Muscle layer of colon (tissue), 2 donors: ENCODE data around the gene ELL2.
A peak's percentile ranks its signal among the peaks of the same experiment; 100 is the strongest.
"Not testable (repeated sequence)": the region's sequence is repeated elsewhere in the genome, so short reads cannot be mapped to it uniquely, and the experiment has no call there.

Experiments used
- H3K27ac ChIP-seq: one replicate; pipeline ENCODE4 v1.7.0; 2013; ENCODE audit warnings: low read depth, mild to moderate bottlenecking, low read length, moderate library complexity
- H3K27me3 ChIP-seq, 2 donors: one replicate each; pipeline ENCODE4 v1.7.0; 2013; ENCODE audit warnings: low read length in 2 of 2, mild to moderate bottlenecking in 2 of 2; ENCODE audit not compliant: insufficient read depth in 2 of 2, control insufficient read depth in 1 of 2
- H3K36me3 ChIP-seq: one replicate; pipeline ENCODE4 v1.7.0; 2013; ENCODE audit warnings: mild to moderate bottlenecking, low read length; ENCODE audit not compliant: insufficient read depth
- H3K4me1 ChIP-seq: one replicate; pipeline ENCODE4 v1.7.0; 2013; ENCODE audit warnings: mild to moderate bottlenecking, low read length; ENCODE audit not compliant: insufficient read depth
- H3K4me3 ChIP-seq, 2 donors: one replicate each; pipeline ENCODE4 v1.7.0; 2013; ENCODE audit warnings: low read length in 2 of 2, low read depth in 1 of 2, mild to moderate bottlenecking in 1 of 2, moderate library complexity in 1 of 2
- H3K9ac ChIP-seq: one replicate; pipeline ENCODE4 v1.7.0; 2013; ENCODE audit warnings: low read length
- H3K9me3 ChIP-seq: one replicate; pipeline ENCODE4 v1.7.0; 2013; ENCODE audit warnings: mild to moderate bottlenecking, low read length
- donor health status: abdominal sarcoma.
- donor health status: Adenocarcinoma of cecum.

ELL2 gene

GRCh38 chr5:95858661-95859595 is 102.7 kb downstream of the ELL2 start:
- Histone ChIP-seq H3K27ac (no peak overlapping the region), H3K27me3 (no peaks in the 10 kb centered on the region), H3K9me3 (no peaks in the 10 kb centered on the region), H3K4me1 (no peaks in the 10 kb centered on the region), H3K36me3 (no peaks in the 10 kb centered on the region), H3K4me3 (peak overlapping the region in 1 of 2 donors; percentile 30), H3K9ac (no peak overlapping the region)

DNA sequence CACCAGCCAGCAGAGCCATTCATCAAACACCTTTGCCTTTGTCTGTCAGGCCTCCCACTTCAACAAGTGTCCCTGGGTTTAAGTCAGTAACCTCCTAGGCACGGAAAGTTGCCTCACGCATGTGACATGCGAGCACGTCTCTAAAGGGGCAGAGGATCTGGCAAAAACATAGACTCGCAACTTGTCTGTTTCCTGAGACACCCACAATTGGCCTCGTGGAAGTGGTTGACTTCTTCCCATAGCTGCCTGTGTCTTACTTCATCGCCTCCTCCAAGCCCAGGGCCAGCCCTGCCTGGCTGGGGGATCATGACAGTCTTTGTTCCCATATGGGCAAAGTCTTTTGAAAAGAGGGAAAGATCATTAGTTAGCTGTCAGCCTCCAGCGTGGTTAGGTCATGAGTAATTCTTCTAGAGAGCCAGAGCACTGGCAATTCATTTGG is 103.6 kb downstream of the ELL2 start:
- H3K4me3 ChIP-seq, result no peak overlapping the region
- no peaks in the 10 kb centered on the region for H3K27me3 ChIP-seq
- peak overlapping the region; percentile 22 for H3K27ac ChIP-seq
- no peak overlapping the region for H3K9ac ChIP-seq
- H3K9me3 ChIP-seq, result no peaks in the 10 kb centered on the region
- no peaks in the 10 kb centered on the region for H3K36me3 ChIP-seq
- no peaks in the 10 kb centered on the region for H3K4me1 ChIP-seq

DNA sequence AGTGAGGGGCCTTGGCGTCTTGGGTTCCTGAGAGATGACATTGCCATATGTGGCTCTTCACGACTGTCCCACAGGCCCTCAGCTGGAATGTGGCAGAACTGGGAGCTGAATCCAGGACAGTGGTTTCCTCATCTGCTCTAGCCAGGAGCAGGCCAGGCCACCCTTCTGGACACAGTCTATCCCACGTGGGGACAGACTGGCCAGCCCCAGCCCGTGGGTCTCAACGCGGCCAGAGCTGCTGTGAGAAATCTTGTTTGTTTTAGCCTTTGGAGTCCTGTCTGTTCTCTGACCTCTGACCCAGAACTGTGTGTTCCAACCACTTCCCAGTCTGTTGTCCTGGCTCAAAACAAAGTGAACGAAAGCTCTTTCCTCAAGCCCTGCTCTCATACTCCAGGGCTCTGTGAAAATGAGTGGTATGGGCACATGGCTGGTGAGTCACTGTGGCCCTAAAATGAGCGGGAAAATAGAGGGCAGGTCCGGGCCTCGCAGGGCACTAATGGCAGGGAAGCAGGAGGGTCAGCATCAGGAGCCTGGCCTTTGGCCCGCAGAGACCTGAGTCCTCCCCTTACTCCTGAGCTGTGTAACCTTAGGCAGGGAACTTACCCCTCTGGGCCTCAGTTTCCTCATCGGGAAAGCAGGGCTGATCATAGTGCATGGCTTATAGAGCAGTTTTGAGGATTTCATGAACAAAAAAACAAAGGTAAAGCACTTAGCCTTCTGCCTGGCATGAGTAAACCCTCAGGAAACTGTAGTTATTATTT is 104.3 kb downstream of the ELL2 start:
- Histone ChIP-seq H3K9ac (no peak overlapping the region), H3K4me1 (no peaks in the 10 kb centered on the region), H3K27me3 (no peaks in the 10 kb centered on the region), H3K36me3 (no peaks in the 10 kb centered on the region), H3K4me3 (no peak overlapping the region), H3K9me3 (no peaks in the 10 kb centered on the region), H3K27ac (peak overlapping the region; percentile 22)

DNA sequence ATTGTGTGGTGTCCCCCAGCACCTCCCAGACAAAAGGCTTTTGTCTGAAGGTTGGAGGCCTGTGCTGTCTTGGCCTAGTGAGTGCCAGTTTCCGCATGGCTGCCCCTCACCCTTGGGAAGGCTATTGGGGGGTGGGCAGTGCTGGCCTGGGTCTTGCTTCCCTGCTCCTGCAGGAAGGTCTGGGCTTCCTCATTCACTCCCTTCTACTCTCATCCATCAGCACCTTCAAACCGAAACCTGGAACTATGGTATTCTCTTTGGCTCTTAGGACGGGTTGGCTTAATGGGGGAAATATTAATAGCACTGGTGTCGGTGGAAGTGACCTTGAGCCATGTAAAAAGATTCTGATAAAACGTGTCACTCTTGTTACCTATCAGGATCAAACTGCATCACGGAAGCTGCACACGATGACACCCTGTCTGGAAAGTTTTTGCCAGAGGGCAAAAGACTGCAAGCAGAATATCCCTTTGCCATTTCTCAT is 105.1 kb downstream of the ELL2 start:
- no peak overlapping the region for H3K27ac ChIP-seq
- H3K9me3 ChIP-seq, result no peaks in the 10 kb centered on the region
- no peaks in the 10 kb centered on the region for H3K36me3 ChIP-seq
- no peaks in the 10 kb centered on the region for H3K27me3 ChIP-seq
- H3K4me3 ChIP-seq, result no peak overlapping the region
- H3K4me1 ChIP-seq, result no peaks in the 10 kb centered on the region
- H3K9ac ChIP-seq, result no peak overlapping the region

- H3K4me3 ChIP-seq, result no peak overlapping the region
- H3K27me3 ChIP-seq, result no peaks in the 10 kb centered on the region
- no peaks in the 10 kb centered on the region for H3K36me3 ChIP-seq
- no peaks in the 10 kb centered on the region for H3K9me3 ChIP-seq
- H3K9ac ChIP-seq, result no peak overlapping the region
- H3K4me1 ChIP-seq, result no peaks in the 10 kb centered on the region
- no peak overlapping the region for H3K27ac ChIP-seq
These were observed 108.2 kb downstream of the ELL2 start for GRCh38 chr5:95853490-95853889.

DNA sequence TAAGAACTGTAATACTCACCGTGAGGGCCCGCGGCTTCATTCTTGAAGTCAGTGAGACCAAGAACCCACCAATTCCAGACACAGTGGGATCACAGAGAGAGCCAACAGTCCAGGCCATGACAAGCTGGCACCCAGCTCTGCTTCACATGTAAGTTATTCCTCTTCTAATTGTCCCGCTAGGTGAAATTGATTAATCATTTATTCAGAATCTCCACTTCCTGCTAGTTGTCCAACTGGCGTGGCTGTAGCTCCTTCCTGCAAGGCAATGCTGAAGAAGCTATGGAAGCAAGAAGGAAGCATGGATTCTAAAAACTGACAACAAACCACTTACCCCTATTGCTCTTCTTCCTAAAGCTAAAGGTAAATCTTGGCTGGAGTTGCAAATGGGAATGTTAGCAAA is 109.1 kb downstream of the ELL2 start:
- no peaks in the 10 kb centered on the region for H3K4me1 ChIP-seq
- no peaks in the 10 kb centered on the region for H3K9me3 ChIP-seq
- H3K4me3 ChIP-seq, result no peak overlapping the region
- no peaks in the 10 kb centered on the region for H3K27me3 ChIP-seq
- H3K36me3 ChIP-seq, result no peaks in the 10 kb centered on the region
- no peak overlapping the region for H3K27ac ChIP-seq
- no peak overlapping the region for H3K9ac ChIP-seq

DNA sequence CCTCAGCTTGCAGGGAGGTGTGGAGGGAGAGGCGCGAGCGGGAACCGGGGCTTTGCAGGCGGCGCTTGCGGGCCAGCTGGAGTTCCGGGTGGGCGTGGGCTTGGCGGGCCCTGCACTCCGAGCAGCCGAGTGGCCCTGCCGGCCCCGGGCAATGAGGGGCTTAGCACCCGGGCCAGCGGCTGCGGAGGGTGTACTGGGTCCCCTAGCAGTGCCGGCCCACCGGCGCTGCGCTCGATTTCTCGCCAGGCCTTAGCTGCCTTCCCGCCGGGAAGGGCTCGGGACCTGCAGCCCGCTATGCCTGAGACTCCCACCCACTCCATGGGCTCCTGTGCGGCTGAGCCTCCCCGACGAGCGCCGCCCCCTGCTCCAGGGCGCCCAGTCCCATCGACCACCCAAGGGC is 110.5 kb downstream of the ELL2 start:
- H3K36me3 ChIP-seq, H3K9ac ChIP-seq, H3K27ac ChIP-seq, H3K9me3 ChIP-seq, H3K4me3 ChIP-seq, H3K27me3 ChIP-seq, H3K4me1 ChIP-seq: not testable (repeated sequence)

DNA sequence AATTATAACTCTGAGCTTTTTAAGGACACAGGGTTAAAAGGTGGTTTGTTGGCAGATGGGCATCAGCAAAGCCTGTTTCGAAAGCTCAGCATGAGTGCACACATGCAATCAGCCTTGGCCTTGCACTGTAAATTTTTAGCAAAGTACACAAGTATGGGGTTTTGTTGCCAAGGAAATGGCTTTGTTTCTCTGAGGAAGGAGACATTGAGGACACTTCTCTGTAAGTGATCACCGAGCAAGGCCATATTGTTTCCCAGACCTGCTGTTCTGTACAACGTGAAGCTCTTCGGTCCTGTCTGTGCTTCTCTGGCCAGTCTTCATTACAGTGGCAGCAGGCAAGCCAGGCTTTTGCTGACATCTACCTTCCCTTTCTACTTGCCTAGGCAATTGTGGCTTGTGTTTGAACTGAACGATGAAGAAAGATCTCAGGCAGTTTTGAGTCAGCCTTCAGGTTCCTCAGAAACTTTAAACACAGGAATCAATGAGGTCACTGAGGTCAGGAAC is 111.2 kb downstream of the ELL2 start:
- no peaks in the 10 kb centered on the region for H3K36me3 ChIP-seq
- no peak overlapping the region for H3K9ac ChIP-seq
- H3K4me1 ChIP-seq, result no peaks in the 10 kb centered on the region
- no peak overlapping the region for H3K27ac ChIP-seq
- H3K9me3 ChIP-seq, result no peaks in the 10 kb centered on the region
- no peaks in the 10 kb centered on the region for H3K27me3 ChIP-seq
- no peak overlapping the region for H3K4me3 ChIP-seq

DNA sequence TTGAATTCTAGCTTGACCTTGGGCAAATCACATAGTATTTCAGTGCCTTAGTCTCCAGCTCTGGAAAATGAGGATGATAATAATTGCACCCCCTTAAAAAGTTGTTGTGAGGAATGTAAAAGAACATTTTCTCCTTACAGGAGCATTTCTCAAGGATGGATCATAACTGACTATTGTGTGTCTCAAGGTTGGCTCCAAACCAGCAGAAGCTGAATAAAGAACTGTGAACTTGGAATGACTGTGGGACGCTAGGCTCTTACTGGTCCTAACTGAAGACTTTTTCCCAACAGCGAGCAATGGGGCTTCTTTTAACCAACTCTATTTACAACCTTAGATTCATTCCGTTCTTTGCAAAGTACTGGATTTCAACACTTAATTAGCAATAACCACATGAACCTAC is 113.0 kb downstream of the ELL2 start:
- Histone ChIP-seq H3K4me1 (no peaks in the 10 kb centered on the region), H3K27me3 (no peaks in the 10 kb centered on the region), H3K4me3 (no peak overlapping the region), H3K36me3 (no peaks in the 10 kb centered on the region), H3K27ac (no peak overlapping the region), H3K9ac (no peak overlapping the region), H3K9me3 (no peaks in the 10 kb centered on the region)

DNA sequence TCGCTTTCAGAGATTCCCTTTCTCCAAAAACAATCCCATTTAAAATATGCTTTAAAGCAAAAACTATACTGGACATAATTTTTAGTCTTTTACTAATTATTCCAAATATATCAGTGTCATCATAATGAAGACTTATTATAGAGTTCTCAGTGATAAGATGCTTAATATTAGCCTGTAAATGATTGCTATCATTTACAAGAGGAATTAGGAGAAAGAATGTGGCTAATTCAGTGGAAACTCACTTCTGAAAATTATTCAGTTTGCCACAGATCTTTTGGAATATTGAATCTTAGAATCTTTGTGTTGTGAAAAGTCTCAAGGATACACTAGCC is 114.4 kb downstream of the ELL2 start:
- H3K9ac ChIP-seq, result no peak overlapping the region
- no peaks in the 10 kb centered on the region for H3K9me3 ChIP-seq
- no peak overlapping the region for H3K27ac ChIP-seq
- peaks cover 10% of the 10 kb centered on the region for H3K4me1 ChIP-seq
- H3K4me3 ChIP-seq, result no peak overlapping the region
- no peaks in the 10 kb centered on the region for H3K36me3 ChIP-seq
- H3K27me3 ChIP-seq, result no peaks in the 10 kb centered on the region

DNA sequence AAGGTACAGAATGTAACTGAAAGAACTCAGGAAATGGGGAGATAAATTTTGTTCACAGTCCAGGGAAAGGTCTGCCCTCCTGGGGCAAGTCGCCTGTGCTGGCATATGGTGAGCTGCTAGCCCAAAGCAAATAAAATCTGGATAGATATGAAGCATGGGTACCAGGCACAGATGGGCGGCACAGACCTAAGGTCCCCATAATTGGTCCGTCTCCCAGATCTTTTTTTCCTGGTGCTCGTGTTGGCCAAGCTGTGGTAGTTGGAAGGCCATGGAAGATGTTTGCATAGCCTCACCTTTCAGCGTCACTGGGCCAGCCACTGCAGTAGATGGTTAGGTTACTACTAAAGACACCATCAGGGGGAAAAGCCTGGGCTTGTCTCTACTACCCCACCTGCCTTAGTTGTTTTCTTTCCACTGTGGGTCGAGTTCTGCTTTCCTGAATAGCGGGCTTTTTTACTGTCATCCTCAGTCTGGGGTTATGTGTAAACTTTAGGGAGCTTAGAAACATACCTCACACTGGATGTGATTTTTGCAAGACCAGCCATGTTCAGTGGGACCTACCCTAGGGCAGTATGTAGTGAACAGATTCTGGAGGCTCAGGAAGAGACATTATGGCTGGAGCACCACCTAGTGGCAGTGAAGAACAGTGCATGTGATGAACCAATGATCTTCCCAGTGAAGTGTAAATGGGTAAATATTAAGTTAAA is 114.9 kb downstream of the ELL2 start:
- H3K9me3 ChIP-seq, result no peaks in the 10 kb centered on the region
- H3K27me3 ChIP-seq, result no peaks in the 10 kb centered on the region
- H3K36me3 ChIP-seq, result no peaks in the 10 kb centered on the region
- H3K4me3 ChIP-seq, result no peak overlapping the region
- H3K9ac ChIP-seq, result no peak overlapping the region
- peaks cover 10% of the 10 kb centered on the region for H3K4me1 ChIP-seq
- no peak overlapping the region for H3K27ac ChIP-seq
